Measurements from ENCODE around the gene PPDPF. TPM values are rescaled to one million over a fixed set of nuclear protein-coding genes. Genes with fewer than 3 reads are reported as not detected.
A peak's percentile ranks its signal among the peaks of the same experiment; 100 is the strongest.
"Not testable (repeated sequence)": the region's sequence is repeated elsewhere in the genome, so short reads cannot be mapped to it uniquely, and the experiment has no call there.

The PPDPF gene
- polyA plus RNA-seq, 3 donors, result 13.4 to 39.9 (median 26.1) TPM

GRCh38 chr20:63568986-63569949, 48.7 kb downstream of the PPDPF start:
- H3K9me3 ChIP-seq (replicated peaks in 1 of 2; ENCODE audit: control insufficient read depth in 1 of 2, insufficient read depth in 1 of 2, low read length in 2 of 2), result peaks cover 14 to 15% of the 10 kb centered on the region in 2 donors
- Mint-ChIP-seq H3K27ac (peak overlapping the region in 2 of 7 donors; percentile 51 to 56), H3K27me3 (ENCODE audit: low read depth in 3 of 3) (peaks cover 28 to 70% (median 43%) of the 10 kb centered on the region in 3 donors), H3K9me3 (peaks cover 8 to 32% (median 12%) of the 10 kb centered on the region in 7 donors), H3K4me3 (peak overlapping the region; percentile 45 to 87), H3K4me1 (peaks cover 26% of the 10 kb centered on the region), H3K36me3 (peaks cover 15 to 28% of the 10 kb centered on the region in 2 donors)
- peaks cover 87% of the 10 kb centered on the region for H4K20me1 ChIP-seq (ENCODE audit: insufficient read depth, low read length)
- no peak overlapping the region for H3K27ac ChIP-seq (ENCODE audit: low read depth in 1 of 2, low read length in 2 of 2)
- H3K4me2 ChIP-seq (replicated peaks; ENCODE audit: extremely low read depth, low read length, poor library complexity, severe bottlenecking), result peak overlapping the region; percentile 91
- WGBS (ENCODE audit: insufficient coverage), result 85% methylated on average over 45 of the region's 46 CpGs
- no peak for DNase-seq
- H3K79me2 ChIP-seq (ENCODE audit: insufficient read depth, low read length), result peaks cover 7% of the 10 kb centered on the region
- TF ChIP-seq, protein P1, sequence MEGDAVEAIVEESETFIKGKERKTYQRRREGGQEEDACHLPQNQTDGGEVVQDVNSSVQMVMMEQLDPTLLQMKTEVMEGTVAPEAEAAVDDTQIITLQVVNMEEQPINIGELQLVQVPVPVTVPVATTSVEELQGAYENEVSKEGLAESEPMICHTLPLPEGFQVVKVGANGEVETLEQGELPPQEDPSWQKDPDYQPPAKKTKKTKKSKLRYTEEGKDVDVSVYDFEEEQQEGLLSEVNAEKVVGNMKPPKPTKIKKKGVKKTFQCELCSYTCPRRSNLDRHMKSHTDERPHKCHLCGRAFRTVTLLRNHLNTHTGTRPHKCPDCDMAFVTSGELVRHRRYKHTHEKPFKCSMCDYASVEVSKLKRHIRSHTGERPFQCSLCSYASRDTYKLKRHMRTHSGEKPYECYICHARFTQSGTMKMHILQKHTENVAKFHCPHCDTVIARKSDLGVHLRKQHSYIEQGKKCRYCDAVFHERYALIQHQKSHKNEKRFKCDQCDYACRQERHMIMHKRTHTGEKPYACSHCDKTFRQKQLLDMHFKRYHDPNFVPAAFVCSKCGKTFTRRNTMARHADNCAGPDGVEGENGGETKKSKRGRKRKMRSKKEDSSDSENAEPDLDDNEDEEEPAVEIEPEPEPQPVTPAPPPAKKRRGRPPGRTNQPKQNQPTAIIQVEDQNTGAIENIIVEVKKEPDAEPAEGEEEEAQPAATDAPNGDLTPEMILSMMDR (IDR thresholded peaks at IDR 0.05), result no peak
- H3K36me3 ChIP-seq (replicated peaks in 1 of 2; ENCODE audit: control insufficient read depth in 1 of 2, insufficient read depth in 2 of 2, low read length in 2 of 2), result peaks cover 25 to 39% of the 10 kb centered on the region in 2 donors
- H3K9ac ChIP-seq (ENCODE audit: insufficient read depth, low read length, poor library complexity, severe bottlenecking), result no peak overlapping the region
- intact Hi-C loops (cut with micrococcal nuclease), result loop anchor here (2.0 to 10.0 kb wide), 4 partner anchors 44 to 326 kb away; partner anchors contain the start of genes DNAJC5 (in 1 of the 2) and GMEB2 (in 1 of the 2)
- no peak overlapping the region for H2AFZ ChIP-seq (ENCODE audit: insufficient read depth, low read depth, low read length, poor library complexity, severe bottlenecking)
- H3K4me1 ChIP-seq (ENCODE audit: control insufficient read depth in 1 of 2, insufficient read depth in 2 of 2, low read length in 2 of 2), result peaks cover 44 to 50% of the 10 kb centered on the region in 2 donors
- peak overlapping the region in 2 of 3 experiments; percentile 43 to 73 for H3K4me3 ChIP-seq (replicated peaks in 1 of 3; ENCODE audit: low read depth in 2 of 3, low read length in 3 of 3)
- peaks cover 0 to 71% of the 10 kb centered on the region in 2 donors for H3K27me3 ChIP-seq (ENCODE audit: control insufficient read depth in 2 of 2, insufficient read depth in 2 of 2, low read length in 2 of 2)

GRCh38 chr20:63570281-63571086, 49.9 kb downstream of the PPDPF start:
- H3K4me3 Mint-ChIP-seq, result peak overlapping the region in 1 of 2 donors; percentile 48
- Histone ChIP-seq H3K4me2 (replicated peaks; ENCODE audit: extremely low read depth, low read length, poor library complexity, severe bottlenecking) (no peak overlapping the region), H3K9me3 (replicated peaks in 1 of 2; ENCODE audit: control insufficient read depth in 1 of 2, insufficient read depth in 1 of 2, low read length in 2 of 2) (peaks cover 5 to 8% of the 10 kb centered on the region in 2 donors), H3K4me1 (ENCODE audit: control insufficient read depth in 1 of 2, insufficient read depth in 2 of 2, low read length in 2 of 2) (peaks cover 49 to 61% of the 10 kb centered on the region in 2 donors), H4K20me1 (ENCODE audit: insufficient read depth, low read length) (peaks cover 75% of the 10 kb centered on the region), H3K27ac (ENCODE audit: low read depth in 1 of 2, low read length in 2 of 2) (no peak overlapping the region), H3K79me2 (ENCODE audit: insufficient read depth, low read length) (peaks cover 7% of the 10 kb centered on the region), H3K27me3 (ENCODE audit: control insufficient read depth in 2 of 2, insufficient read depth in 2 of 2, low read length in 2 of 2) (peaks cover 0 to 62% of the 10 kb centered on the region in 2 donors), H2AFZ (ENCODE audit: insufficient read depth, low read depth, low read length, poor library complexity, severe bottlenecking) (no peak overlapping the region), H3K36me3 (replicated peaks in 1 of 2; ENCODE audit: control insufficient read depth in 1 of 2, insufficient read depth in 2 of 2, low read length in 2 of 2) (peaks cover 15 to 26% of the 10 kb centered on the region in 2 donors), H3K9ac (ENCODE audit: insufficient read depth, low read length, poor library complexity, severe bottlenecking) (no peak overlapping the region), H3K4me3 (replicated peaks in 1 of 3; ENCODE audit: low read depth in 2 of 3, low read length in 3 of 3) (no peak overlapping the region)
- intact Hi-C loops (cut with micrococcal nuclease), result loop anchor here in 1 of 2 donors (5.0 kb wide), 1 partner anchor 167 kb away; the partner anchor contains the start of genes LIME1 and SLC2A4RG
- H3K27ac Mint-ChIP-seq, result no peak overlapping the region
- TF ChIP-seq, protein P1 (IDR thresholded peaks at IDR 0.05), result no peak
- peaks cover 32% of the 10 kb centered on the region for H3K4me1 Mint-ChIP-seq
- peaks cover 11 to 19% of the 10 kb centered on the region in 2 donors for H3K36me3 Mint-ChIP-seq
- DNase-seq, result no peak
- WGBS (ENCODE audit: insufficient coverage), result 95% methylated on average over 26 of the region's 28 CpGs
- peaks cover 23 to 68% (median 36%) of the 10 kb centered on the region in 3 donors for H3K27me3 Mint-ChIP-seq (ENCODE audit: low read depth in 3 of 3)
- H3K9me3 Mint-ChIP-seq, result peaks cover 4 to 23% (median 6%) of the 10 kb centered on the region in 7 donors

GRCh38 chr20:63571087-63571478, 50.5 kb downstream of the PPDPF start:
- H2AFZ ChIP-seq (ENCODE audit: insufficient read depth, low read depth, low read length, poor library complexity, severe bottlenecking); H3K27ac Mint-ChIP-seq; H3K27ac ChIP-seq (ENCODE audit: low read depth in 1 of 2, low read length in 2 of 2); H3K4me3 Mint-ChIP-seq; H3K9me3 ChIP-seq (replicated peaks in 1 of 2; ENCODE audit: control insufficient read depth in 1 of 2, insufficient read depth in 1 of 2, low read length in 2 of 2); H3K4me3 ChIP-seq (replicated peaks in 1 of 3; ENCODE audit: low read depth in 2 of 3, low read length in 3 of 3); H3K9ac ChIP-seq (ENCODE audit: insufficient read depth, low read length, poor library complexity, severe bottlenecking); H3K79me2 ChIP-seq (ENCODE audit: insufficient read depth, low read length); DNase-seq; H3K4me2 ChIP-seq (replicated peaks; ENCODE audit: extremely low read depth, low read length, poor library complexity, severe bottlenecking): not testable (repeated sequence)
- Mint-ChIP-seq H3K9me3 (peaks cover 0 to 18% (median 3%) of the 10 kb centered on the region in 7 donors), H3K36me3 (peaks cover 6 to 14% of the 10 kb centered on the region in 2 donors), H3K27me3 (ENCODE audit: low read depth in 3 of 3) (peaks cover 22 to 68% (median 37%) of the 10 kb centered on the region in 3 donors), H3K4me1 (peaks cover 33% of the 10 kb centered on the region)
- intact Hi-C loops (cut with micrococcal nuclease), result loop anchor here in 1 of 2 donors (5.0 kb wide), 1 partner anchor 166 kb away; the partner anchor contains the start of genes LIME1 and SLC2A4RG
- H3K4me1 ChIP-seq (ENCODE audit: control insufficient read depth in 1 of 2, insufficient read depth in 2 of 2, low read length in 2 of 2), result peaks cover 49 to 61% of the 10 kb centered on the region in 2 donors
- 100% methylated on average over 1 of the region's 11 CpGs for WGBS (ENCODE audit: insufficient coverage)
- peaks cover 9 to 20% of the 10 kb centered on the region in 2 donors for H3K36me3 ChIP-seq (replicated peaks in 1 of 2; ENCODE audit: control insufficient read depth in 1 of 2, insufficient read depth in 2 of 2, low read length in 2 of 2)
- H4K20me1 ChIP-seq (ENCODE audit: insufficient read depth, low read length), result peaks cover 69% of the 10 kb centered on the region
- H3K27me3 ChIP-seq (ENCODE audit: control insufficient read depth in 2 of 2, insufficient read depth in 2 of 2, low read length in 2 of 2), result peaks cover 0 to 59% of the 10 kb centered on the region in 2 donors
